Activated naive CD4-positive, alpha-beta T cell treated with anti-CD3 and anti-CD28 coated beads, Interleukin-2, amount 50 U/mL, for 72 hours (primary cell): ENCODE data around the gene CCNI2. TPM values are rescaled to one million over a fixed set of nuclear protein-coding genes. Genes with fewer than 3 reads are reported as not detected.
"Not testable (repeated sequence)": the region's sequence is repeated elsewhere in the genome, so short reads cannot be mapped to it uniquely, and the experiment has no call there.

ENCODE experiments used
- ATAC-seq, 2 donors: fragments of 150-1000 bp; cut with Tn5 transposase; 2 replicates each; pipeline ENCODE4 v1.10.0; 2021; ENCODE audit warnings: mild to moderate bottlenecking in 2 of 2, moderate library complexity in 2 of 2
- DNase-seq, 2 donors: peaks; one replicate each; pipeline ENCODE4 v3.0.0; 2021 to 2022; ENCODE audit warnings: low spot score in 2 of 2
- H3K27ac Mint-ChIP-seq, 2 donors: one replicate each; pipeline ENCODE4 v1.8.0; 2022; ENCODE audit warnings: mild to moderate bottlenecking in 2 of 2, mixed read lengths in 2 of 2
- H3K36me3 Mint-ChIP-seq, 2 donors: one replicate each; pipeline ENCODE4 v1.8.0; 2022; ENCODE audit warnings: mixed read lengths in 2 of 2
- H3K9me3 Mint-ChIP-seq, 2 donors: one replicate each; pipeline ENCODE4 v1.8.0; 2022; ENCODE audit warnings: mixed read lengths in 2 of 2
- total RNA-seq, 2 donors: library from RNA; stranded (reverse); gene quantifications; one replicate each; pipeline ENCODE4 v1.2.3, GENCODE V29; 2022

The CCNI2 gene
- total RNA-seq, 2 donors from 2014 or later: 0.87 to 2.2 TPM

DNA sequence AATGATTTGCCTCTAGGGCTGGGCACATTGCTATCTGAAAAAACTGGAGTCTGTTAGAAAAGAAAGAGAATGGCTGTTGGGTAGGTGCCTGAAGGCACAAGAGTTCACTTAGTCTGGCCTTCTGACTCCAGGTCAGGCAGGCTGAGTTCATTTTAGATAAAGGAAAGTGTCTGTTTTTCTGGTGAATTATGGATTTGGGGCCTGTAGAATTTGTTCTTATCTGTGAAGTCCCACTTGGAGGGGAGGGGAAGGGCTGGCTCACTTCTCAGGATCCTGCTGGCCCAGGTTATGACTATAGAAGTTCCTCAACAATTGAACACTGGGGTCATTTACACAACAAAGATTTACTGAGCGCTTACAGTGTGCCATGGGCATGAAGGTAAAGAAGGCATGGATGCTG lies 41.3 kb downstream of the CCNI2 start:
- Mint-ChIP-seq H3K36me3 (no peaks in the 10 kb centered on the region), H3K9me3 (no peaks in the 10 kb centered on the region), H3K27ac (no peak overlapping the region)
- ATAC-seq: no peak
- no peak for DNase-seq

- ATAC-seq: no peak
- no peak for DNase-seq
- H3K27ac Mint-ChIP-seq: peak overlapping the region in 1 of 2 donors; percentile 34
- no peaks in the 10 kb centered on the region for H3K9me3 Mint-ChIP-seq
- H3K36me3 Mint-ChIP-seq: no peaks in the 10 kb centered on the region
Observed at GRCh38 chr5:132788990-132789886, 42.0 kb downstream of the CCNI2 start.

- no peak overlapping the region for H3K27ac Mint-ChIP-seq
- DNase-seq: no peak
- H3K9me3 Mint-ChIP-seq: no peaks in the 10 kb centered on the region
- no peak for ATAC-seq
- H3K36me3 Mint-ChIP-seq: no peaks in the 10 kb centered on the region
Observed at GRCh38 chr5:132790201-132790865, 43.1 kb downstream of the CCNI2 start.

- no peaks in the 10 kb centered on the region for H3K36me3 Mint-ChIP-seq
- ATAC-seq: no peak
- DNase-seq: no peak
- no peaks in the 10 kb centered on the region for H3K9me3 Mint-ChIP-seq
- no peak overlapping the region for H3K27ac Mint-ChIP-seq
Observed at GRCh38 chr5:132791026-132791425, 43.8 kb downstream of the CCNI2 start.

- no peaks in the 10 kb centered on the region for H3K9me3 Mint-ChIP-seq
- no peak for DNase-seq
- ATAC-seq: no peak
- H3K27ac Mint-ChIP-seq: no peak overlapping the region
- H3K36me3 Mint-ChIP-seq: no peaks in the 10 kb centered on the region
Observed at GRCh38 chr5:132797651-132798050, 50.4 kb downstream of the CCNI2 start.

DNA sequence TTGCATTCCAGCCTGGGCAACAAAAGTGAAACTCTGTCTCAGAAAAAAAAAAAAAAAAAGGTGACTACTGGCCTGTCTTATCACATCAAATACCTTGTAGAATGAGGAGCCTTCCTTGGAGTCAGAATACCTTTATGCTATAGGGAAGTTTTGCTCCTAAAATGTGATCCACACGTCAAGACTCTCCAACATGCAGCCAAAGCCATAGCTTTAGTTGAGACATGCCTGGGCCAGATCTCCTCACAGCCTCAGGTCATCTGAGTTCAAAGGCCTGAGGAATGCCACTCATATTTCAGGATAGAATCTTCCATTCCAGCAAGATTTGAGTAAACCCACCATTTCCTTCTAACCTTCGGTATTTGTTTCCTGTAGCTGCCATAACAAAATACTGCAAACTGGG lies 52.2 kb downstream of the CCNI2 start:
- Mint-ChIP-seq H3K9me3 (no peaks in the 10 kb centered on the region), H3K36me3 (no peaks in the 10 kb centered on the region), H3K27ac (no peak overlapping the region)
- no peak for ATAC-seq
- no peak for DNase-seq

- H3K36me3 Mint-ChIP-seq: no peaks in the 10 kb centered on the region
- ATAC-seq: no peak
- DNase-seq: no peak
- no peak overlapping the region for H3K27ac Mint-ChIP-seq
- no peaks in the 10 kb centered on the region for H3K9me3 Mint-ChIP-seq
Observed at GRCh38 chr5:132800545-132800944, 53.3 kb downstream of the CCNI2 start.

- ATAC-seq: no peak
Observed at GRCh38 chr5:132802044-132802684, 54.9 kb downstream of the CCNI2 start.

GRCh38 chr5:132802685-132803066 lies 55.5 kb downstream of the CCNI2 start:
- not testable (repeated sequence) for H3K36me3 Mint-ChIP-seq, H3K27ac Mint-ChIP-seq, H3K9me3 Mint-ChIP-seq, ATAC-seq, DNase-seq

More at GRCh38 chr5:132802044-132802684, 54.9 kb downstream of the CCNI2 start:
- H3K9me3 Mint-ChIP-seq: no peaks in the 10 kb centered on the region
- H3K27ac Mint-ChIP-seq: no peak overlapping the region
- no peak for DNase-seq
- H3K36me3 Mint-ChIP-seq: no peaks in the 10 kb centered on the region

Other genes with a start within 250 kb of the CCNI2 start
- not detected for gene IL5, start 203.9 kb upstream of the CCNI2 start, total RNA-seq
- 10 to 100 TPM; 30.6 to 47.7 TPM for gene RAD50, start 190.4 kb upstream of the CCNI2 start, total RNA-seq
- gene IL13, start 89.3 kb upstream of the CCNI2 start, total RNA-seq: under 1 TPM; 0.72 to 0.98 TPM
- gene IL4, start 73.4 kb upstream of the CCNI2 start, total RNA-seq: not detected
- 10 to 100 TPM in 1 of 2 donors, 1 to 10 TPM in 1; 9.0 to 12.7 TPM for gene KIF3A, start 9.9 kb upstream of the CCNI2 start, total RNA-seq
- 10 to 100 TPM in 1 of 2 donors, 1 to 10 TPM in 1; 9.4 to 15.5 TPM for gene SEPTIN8, start 29.8 kb downstream of the CCNI2 start, total RNA-seq
- gene SOWAHA, start 65.9 kb downstream of the CCNI2 start, total RNA-seq: not detected
- gene SHROOM1, start 83.2 kb downstream of the CCNI2 start, total RNA-seq: 1 to 10 TPM; 1.3 to 2.3 TPM
- 1 to 10 TPM; 1.1 to 1.3 TPM for gene GDF9, start 119.0 kb downstream of the CCNI2 start, total RNA-seq
- 100 to 1,000 TPM; 396 to 399 TPM for gene UQCRQ, start 119.2 kb downstream of the CCNI2 start, total RNA-seq
- gene LEAP2, start 126.2 kb downstream of the CCNI2 start, total RNA-seq: 1 to 10 TPM; 1.5 to 3.8 TPM
- gene AFF4, start 216.2 kb downstream of the CCNI2 start, total RNA-seq: 10 to 100 TPM; 31.6 to 52.8 TPM